B cell (primary cell): ENCODE measurements around the gene TWF2. TPM values are rescaled to one million over a fixed set of nuclear protein-coding genes. Genes with fewer than 3 reads are reported as not detected.

Experiments
- ATAC-seq: fragments of 200-7000 bp; cut with Tn5 transposase; one replicate; pipeline ENCODE4 v1.10.0; 2021; ENCODE audit warnings: low read depth, mild to moderate bottlenecking, moderate number of reproducible peaks, moderate library complexity
- CTCF ChIA-PET: fragments of 350-600 bp; sonication (Branson Sonifier 250); formaldehyde crosslinking; loops from one replicate; lab custom pipeline; 2021; ENCODE audit warnings: antibody characterized with exemption, inconsistent platforms; lab: Charles Lee
- POLR2A ChIA-PET: fragments of 350-600 bp; sonication (Branson Sonifier 250); formaldehyde crosslinking; loops from one replicate; lab custom pipeline; 2021; ENCODE audit warnings: antibody characterized with exemption; lab: Charles Lee
- DNase-seq: peaks from one replicate; pipeline ENCODE4 v3.0.0; 2013
- H2AFZ ChIP-seq: 2 replicates; pipeline ENCODE4 v1.6.1; 2012; ENCODE audit warnings: mild to moderate bottlenecking, low read depth, low read length; ENCODE audit not compliant: insufficient read depth, poor library complexity, severe bottlenecking
- H3K27ac ChIP-seq, 2 donors: 1 replicate in 1 of 2; 2 replicates in 1 of 2; pipeline ENCODE4 v1.5.1; 2012 to 2013; ENCODE audit warnings: low read length in 2 of 2, mild to moderate bottlenecking in 2 of 2, moderate library complexity in 1 of 2
- H3K27me3 ChIP-seq, 4 experiments: fragments of 200-600 bp in 1 of 4; sonication (generic) in 1 of 4; replicated peaks in 1 of 4; 1 replicate in 2 of 4; 2 replicates in 2 of 4; pipeline versions ENCODE4 v1.6.1 to v1.7.0; 2013 to 2016; ENCODE audit warnings: low read length in 3 of 4, mild to moderate bottlenecking in 2 of 4, mixed read lengths in 1 of 4, moderate library complexity in 1 of 4; ENCODE audit not compliant: insufficient read depth in 4 of 4, control insufficient read depth in 3 of 4; ENCODE audit errors: control extremely low read depth in 1 of 4
- H3K36me3 ChIP-seq, 2 experiments: replicated peaks in 1 of 2; 1 replicate in 1 of 2; 2 replicates in 1 of 2; pipeline versions ENCODE4 v1.6.1 to v1.7.1; 2013; ENCODE audit warnings: low read length in 1 of 2; ENCODE audit not compliant: insufficient read depth in 2 of 2, control insufficient read depth in 1 of 2; ENCODE audit errors: control extremely low read depth in 1 of 2, extremely low read depth in 1 of 2
- H3K4me1 ChIP-seq, 2 donors: fragments of 200-600 bp in 1 of 2; sonication (generic) in 1 of 2; 1 replicate in 1 of 2; 2 replicates in 1 of 2; pipeline versions ENCODE4 v1.5.1 to v1.6.1; 2013 to 2017; ENCODE audit warnings: low read length in 2 of 2; ENCODE audit not compliant: control insufficient read depth in 2 of 2, insufficient read depth in 2 of 2
- H3K4me2 ChIP-seq: replicated peaks from 2 replicates; pipeline ENCODE3; 2012; ENCODE audit warnings: mild to moderate bottlenecking, low read depth, low read length; ENCODE audit not compliant: poor library complexity, severe bottlenecking
- H3K4me3 ChIP-seq, 5 experiments: fragments of 200-600 bp in 1 of 5; sonication (generic) in 1 of 5; 1 replicate in 3 of 5; 2 replicates in 2 of 5; pipeline versions ENCODE4 v1.5.1 to v1.7.0; 2011 to 2016; ENCODE audit warnings: low read length in 4 of 5, mild to moderate bottlenecking in 4 of 5, low read depth in 2 of 5, control low read depth in 1 of 5, moderate library complexity in 1 of 5; ENCODE audit not compliant: insufficient read depth in 1 of 5; ENCODE audit errors: control extremely low read depth in 1 of 5, extremely low read depth in 1 of 5
- H3K79me2 ChIP-seq: fragments of 200-600 bp; sonication (generic); one replicate; pipeline ENCODE4 v1.6.0; 2016; ENCODE audit warnings: low read length; ENCODE audit not compliant: control insufficient read depth, insufficient read depth
- H3K9ac ChIP-seq: fragments of 200-600 bp; sonication (generic); 2 replicates; pipeline ENCODE4 v1.6.1; 2017; ENCODE audit warnings: mild to moderate bottlenecking, low read length, moderate library complexity
- H3K9me3 ChIP-seq, 3 donors: one replicate each; pipeline versions ENCODE4 v1.6.1 to v1.7.1; 2013; ENCODE audit warnings: low read length in 2 of 3; ENCODE audit not compliant: control insufficient read depth in 2 of 3, insufficient read depth in 1 of 3; ENCODE audit errors: control extremely low read depth in 1 of 3
- H4K20me1 ChIP-seq: 2 replicates; pipeline ENCODE4 v1.6.0; 2012; ENCODE audit warnings: mild to moderate bottlenecking, low read length; ENCODE audit not compliant: insufficient read depth, control insufficient read depth, poor library complexity, severe bottlenecking
- H3K27ac Mint-ChIP-seq: one replicate; pipeline ENCODE4 v1.8.0; 2021; ENCODE audit warnings: mixed read lengths
- H3K27me3 Mint-ChIP-seq: one replicate; pipeline ENCODE4 v1.8.0; 2021; ENCODE audit warnings: mixed read lengths
- H3K4me1 Mint-ChIP-seq: one replicate; pipeline ENCODE4 v1.8.0; 2021; ENCODE audit warnings: mixed read lengths
- H3K4me3 Mint-ChIP-seq: one replicate; pipeline ENCODE4 v1.8.0; 2021; ENCODE audit warnings: mixed read lengths
- H3K9me3 Mint-ChIP-seq: one replicate; pipeline ENCODE4 v1.8.0; 2022; ENCODE audit warnings: mixed read lengths; ENCODE audit not compliant: insufficient read depth
- EZH2 ChIP-seq: IDR thresholded peaks from 2 replicates; pipeline ENCODE4 v1.6.1; 2012; ENCODE audit warnings: borderline replicate concordance, low read depth, mild to moderate bottlenecking, moderate library complexity, low read length; ENCODE audit not compliant: insufficient read depth, poor library complexity, severe bottlenecking
- WGBS: methylation state at CpG from one replicate; pipeline ENCODE4 v1.1.5; 2013; ENCODE audit warnings: missing lambda C conversion rate; ENCODE audit not compliant: insufficient coverage; 5-methylcytosine and 5-hydroxymethylcytosine counted together
- intact Hi-C: fragments of 100-400 bp; cut with micrococcal nuclease; formaldehyde crosslinking; loops from one replicate; pipeline ENCODE4 v1.10.0; 2022
- polyA plus RNA-seq: library from polyadenylated mRNA; depleted of rRNA; stranded (reverse); fragments of >200 nt; gene quantifications from 2 replicates; pipeline ENCODE4 v1.2.3, GENCODE V29; 2012
- total RNA-seq, 2 donors: library from RNA; stranded (reverse); fragments of 120-200 nt in 1 of 2; gene quantifications; 1 replicate in 1 of 2; 2 replicates in 1 of 2; pipeline versions ENCODE4 v1.2.3 to v1.2.4, GENCODE V29; 2013 to 2022
- TF ChIP-seq, protein P1 (sequence below): fragments of 200-600 bp; IDR thresholded peaks from one replicate; pipeline ENCODE4 v1.8.0; 2022; ENCODE audit warnings: antibody characterized with exemption, mild to moderate bottlenecking

The TWF2 gene
- total and polyA plus RNA-seq, 2 donors (not counting 1 experiment from before 2014, with no cell fraction given): 60.3 to 88.2 TPM

DNA sequence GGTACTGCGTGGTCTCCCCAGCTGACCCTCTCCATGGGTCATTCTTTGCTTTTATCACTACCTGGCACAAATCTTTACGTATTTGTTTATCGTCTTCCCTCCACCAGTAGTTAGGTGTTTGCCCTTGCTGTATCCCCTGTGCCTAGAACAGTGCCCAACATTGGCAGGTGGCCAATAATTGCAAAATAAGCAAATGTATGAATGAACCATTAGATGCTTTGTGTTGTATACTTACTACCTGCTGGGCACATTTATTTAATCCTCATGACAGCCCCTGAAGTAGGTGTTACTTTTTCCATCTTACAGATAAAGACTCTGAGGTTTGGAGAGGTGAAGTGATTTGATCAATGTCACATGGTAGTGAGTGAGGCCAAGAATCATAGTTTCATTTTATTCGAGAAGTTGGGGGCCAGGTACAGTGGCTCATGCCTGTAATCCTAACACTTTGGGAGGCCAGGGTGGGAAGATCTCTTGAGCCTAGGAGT is 2.0 kb upstream of the TWF2 start:
- peak overlapping the region; percentile 99 for H3K4me3 Mint-ChIP-seq
- TF ChIP-seq, protein P1, sequence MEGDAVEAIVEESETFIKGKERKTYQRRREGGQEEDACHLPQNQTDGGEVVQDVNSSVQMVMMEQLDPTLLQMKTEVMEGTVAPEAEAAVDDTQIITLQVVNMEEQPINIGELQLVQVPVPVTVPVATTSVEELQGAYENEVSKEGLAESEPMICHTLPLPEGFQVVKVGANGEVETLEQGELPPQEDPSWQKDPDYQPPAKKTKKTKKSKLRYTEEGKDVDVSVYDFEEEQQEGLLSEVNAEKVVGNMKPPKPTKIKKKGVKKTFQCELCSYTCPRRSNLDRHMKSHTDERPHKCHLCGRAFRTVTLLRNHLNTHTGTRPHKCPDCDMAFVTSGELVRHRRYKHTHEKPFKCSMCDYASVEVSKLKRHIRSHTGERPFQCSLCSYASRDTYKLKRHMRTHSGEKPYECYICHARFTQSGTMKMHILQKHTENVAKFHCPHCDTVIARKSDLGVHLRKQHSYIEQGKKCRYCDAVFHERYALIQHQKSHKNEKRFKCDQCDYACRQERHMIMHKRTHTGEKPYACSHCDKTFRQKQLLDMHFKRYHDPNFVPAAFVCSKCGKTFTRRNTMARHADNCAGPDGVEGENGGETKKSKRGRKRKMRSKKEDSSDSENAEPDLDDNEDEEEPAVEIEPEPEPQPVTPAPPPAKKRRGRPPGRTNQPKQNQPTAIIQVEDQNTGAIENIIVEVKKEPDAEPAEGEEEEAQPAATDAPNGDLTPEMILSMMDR: no peak
- no peak for TF ChIP-seq EZH2
- ATAC-seq (no peak), DNase-seq (peak; percentile 10)
- POLR2A ChIA-PET: interaction anchor here (0.8 to 1.3 kb wide), 4 partner anchors 10 to 38 kb away, joined by 3 to 4 read pairs (median 4); partner anchors contain the start of gene WDR82
- WGBS: 90% methylated on average over 3 of the region's 4 CpGs
- Histone ChIP-seq H3K27ac (no peak overlapping the region), H3K79me2 (peaks cover 45% of the 10 kb centered on the region), H3K27me3 (no peaks in the 10 kb centered on the region), H3K4me1 (peaks cover 52 to 64% of the 10 kb centered on the region in 2 donors), H2AFZ (no peak overlapping the region), H3K36me3 (peaks cover 0 to 7% of the 10 kb centered on the region in 2 experiments), H3K9me3 (no peaks in the 10 kb centered on the region), H4K20me1 (peaks cover 26% of the 10 kb centered on the region), H3K4me2 (no peak overlapping the region), H3K4me3 (no peak overlapping the region), H3K9ac (no peak overlapping the region)
- H3K9me3 Mint-ChIP-seq: no peaks in the 10 kb centered on the region
- CTCF ChIA-PET: interaction anchor here (1.0 to 18.5 kb wide), 10 partner anchors 10 to 206 kb away, joined by 3 to 237 read pairs (median 6); partner anchors contain the start of gene TLR9
- peak overlapping the region; percentile 57 for H3K27ac Mint-ChIP-seq
- intact Hi-C loops: no loop called here
- peaks cover 65% of the 10 kb centered on the region for H3K4me1 Mint-ChIP-seq
- H3K27me3 Mint-ChIP-seq: no peaks in the 10 kb centered on the region
